Hypothalamus (tissue), 51 donors: ENCODE results near the gene TCTN2.

Experiments used
- DNase-seq, 51 donors: peaks; one replicate each; lab custom pipeline; 2025; lab: John Stamatoyannopoulos, UW

TCTN2 gene

DNA sequence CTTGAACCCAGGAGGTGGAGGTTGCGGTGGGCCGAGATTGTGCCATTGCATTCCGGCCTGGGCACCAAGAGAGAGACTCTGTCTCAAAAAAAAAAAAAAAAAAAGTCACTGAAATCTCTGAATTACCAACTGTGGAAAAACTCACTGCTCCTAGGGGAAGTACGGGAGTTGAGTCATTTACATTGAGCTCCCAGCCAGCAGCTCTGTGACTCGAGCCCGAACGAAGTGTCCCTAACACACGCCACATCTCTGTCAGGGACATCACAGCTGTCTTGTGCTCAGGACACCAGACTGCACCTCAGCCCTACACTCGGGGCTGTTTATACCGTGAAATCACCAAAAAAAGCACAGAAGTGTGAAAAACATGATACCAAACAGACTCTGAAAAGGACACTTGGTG, 62.3 kb downstream of the TCTN2 start:
- DNase-seq, result no peak

DNA sequence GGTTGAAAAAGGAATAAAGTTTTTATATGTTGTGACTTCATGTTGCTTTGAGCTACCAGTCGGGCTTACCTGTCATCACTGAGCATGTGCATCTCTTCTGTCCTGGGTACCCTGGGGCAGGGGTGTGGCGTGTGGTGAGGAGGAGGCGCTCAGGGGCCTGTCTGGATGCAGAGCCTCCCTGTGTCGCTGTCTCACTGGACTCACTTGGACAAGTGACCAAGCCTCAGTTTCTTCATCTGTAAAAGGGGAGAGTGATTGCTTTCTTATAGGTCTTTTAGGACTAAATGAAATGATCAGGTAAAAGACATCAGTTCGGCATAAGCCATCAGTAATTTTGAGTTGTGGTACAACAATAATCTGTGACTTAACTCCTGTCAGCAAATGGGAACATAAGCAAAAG, 63.4 kb downstream of the TCTN2 start:
- no peak for DNase-seq

DNA sequence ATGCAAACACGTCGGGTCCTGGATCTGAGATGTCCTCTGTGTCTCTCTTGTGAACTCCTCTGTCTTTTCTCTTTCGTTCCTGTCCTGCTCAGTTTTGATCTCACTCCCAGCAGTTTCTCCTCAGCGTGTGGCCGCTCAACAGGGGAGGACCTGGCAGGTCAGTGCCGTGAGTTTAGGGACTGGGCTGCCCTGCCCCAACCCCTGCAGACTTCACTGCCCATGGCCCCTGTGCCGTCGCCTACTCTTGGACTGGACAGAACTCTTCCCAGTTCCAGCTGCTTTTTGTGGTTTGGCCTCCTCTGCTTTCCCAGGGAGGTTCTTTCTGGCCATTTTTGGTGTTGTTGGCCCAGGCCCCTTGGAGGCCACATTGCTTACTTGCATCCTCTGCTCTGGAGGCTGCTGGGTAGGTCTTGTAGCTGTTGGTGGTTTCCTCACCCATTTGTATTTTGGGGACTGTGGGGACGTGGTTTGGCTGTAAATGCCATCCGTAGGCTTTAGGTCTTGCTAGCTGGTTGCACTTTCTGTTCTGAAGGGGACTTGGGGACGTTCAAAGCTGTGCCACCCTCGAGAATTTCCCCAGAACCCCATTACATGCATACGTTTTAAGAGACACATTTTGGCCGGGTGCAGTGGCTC, 71.1 kb downstream of the TCTN2 start:
- no peak for DNase-seq

DNA sequence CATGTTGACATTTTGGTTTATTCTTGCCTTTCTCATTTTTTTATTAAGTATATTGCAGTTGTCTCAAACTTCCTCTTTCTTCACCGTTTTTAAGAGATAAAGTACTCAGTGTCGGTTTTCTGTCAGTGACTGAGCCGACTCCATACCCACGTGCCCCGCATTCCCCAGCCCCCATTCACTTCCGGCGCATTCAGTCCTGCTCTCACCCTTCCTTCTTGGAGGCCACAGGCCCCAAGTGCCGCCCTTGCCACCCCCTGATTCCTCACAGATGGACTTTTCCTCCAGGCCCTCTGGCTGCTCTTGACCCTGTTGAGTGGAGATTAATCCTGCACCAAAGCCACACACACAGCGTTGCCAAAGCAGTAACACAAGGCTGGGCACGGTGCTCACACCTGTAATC, 72.1 kb downstream of the TCTN2 start:
- DNase-seq, result no peak

DNA sequence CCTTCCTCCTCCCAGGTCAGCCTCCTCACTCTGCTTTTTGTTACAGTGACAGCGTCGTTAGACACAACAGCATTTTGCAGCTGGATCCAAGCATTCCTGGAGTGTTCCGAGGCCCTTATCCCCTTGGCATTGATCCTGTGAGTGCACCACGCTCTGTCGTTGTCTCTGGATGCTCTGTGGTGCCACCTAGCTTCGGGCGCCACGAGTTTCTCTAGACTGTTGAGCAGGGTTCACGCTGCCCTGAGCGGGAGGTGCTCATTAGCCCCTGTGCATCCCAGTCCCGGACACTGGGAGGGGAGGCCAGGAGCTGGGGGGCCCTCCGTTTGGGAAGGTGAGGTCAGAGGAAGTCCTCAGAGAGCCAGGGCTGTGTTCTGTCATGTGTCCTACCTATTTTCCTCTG, 73.9 kb downstream of the TCTN2 start:
- peak in 1 of 51 donors; percentile 14 for DNase-seq

DNA sequence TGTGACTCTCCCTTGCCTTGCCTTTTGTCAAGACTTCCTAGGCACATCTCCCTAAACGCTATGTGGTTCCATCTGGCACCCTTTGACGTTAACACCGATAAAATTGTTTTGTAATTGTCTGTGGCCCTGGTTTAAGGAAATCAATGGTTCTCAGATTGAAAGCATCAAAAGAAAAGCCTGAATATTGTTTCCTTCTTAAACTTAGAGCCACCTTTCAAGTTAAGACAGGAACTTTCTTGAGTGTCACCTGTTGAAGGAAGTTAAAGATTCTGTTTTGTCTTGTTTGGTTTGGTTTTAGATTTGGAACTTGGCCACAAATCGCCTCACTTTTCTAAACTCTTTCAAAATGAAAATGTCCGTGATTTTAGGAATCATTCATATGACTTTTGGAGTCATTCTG, 76.4 kb downstream of the TCTN2 start:
- no peak for DNase-seq

DNA sequence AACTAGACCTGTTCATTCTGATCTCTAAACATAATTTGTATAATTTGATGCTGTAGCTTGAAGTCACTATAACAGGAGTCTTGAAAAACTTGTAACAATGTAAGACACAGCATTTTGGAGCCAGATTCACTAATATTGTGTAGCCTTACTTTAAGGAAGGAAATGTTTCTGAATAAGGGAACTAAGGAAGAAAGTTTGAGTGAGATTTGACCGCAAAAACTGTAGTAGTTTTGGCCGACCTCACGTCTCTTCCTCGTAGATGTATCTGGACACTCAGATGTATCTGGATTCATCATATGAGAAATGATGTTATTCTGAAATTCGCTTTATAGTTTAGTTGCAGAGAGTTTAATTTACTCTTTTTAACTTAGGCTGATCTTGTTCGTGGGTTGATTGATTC, 77.2 kb downstream of the TCTN2 start:
- DNase-seq, result no peak

DNA sequence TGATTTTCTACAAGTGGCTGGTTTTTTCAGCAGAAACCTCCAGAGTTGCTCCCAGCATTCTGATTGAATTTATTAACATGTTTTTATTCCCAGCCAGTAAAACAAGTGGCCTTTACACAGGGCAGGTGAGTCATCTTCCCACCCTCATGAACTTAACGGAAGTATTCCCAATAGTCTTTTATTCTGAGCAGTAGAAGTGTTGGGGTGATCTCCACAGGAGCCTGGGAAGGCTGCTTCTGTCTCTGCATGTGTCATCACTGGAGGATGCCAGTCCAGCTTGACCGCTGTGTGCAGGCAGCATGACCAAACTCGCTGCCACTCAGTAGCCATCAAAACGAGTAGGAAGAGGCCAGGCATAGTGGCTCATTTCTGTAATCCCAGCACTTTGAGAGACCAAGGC, 77.7 kb downstream of the TCTN2 start:
- DNase-seq, result no peak

DNA sequence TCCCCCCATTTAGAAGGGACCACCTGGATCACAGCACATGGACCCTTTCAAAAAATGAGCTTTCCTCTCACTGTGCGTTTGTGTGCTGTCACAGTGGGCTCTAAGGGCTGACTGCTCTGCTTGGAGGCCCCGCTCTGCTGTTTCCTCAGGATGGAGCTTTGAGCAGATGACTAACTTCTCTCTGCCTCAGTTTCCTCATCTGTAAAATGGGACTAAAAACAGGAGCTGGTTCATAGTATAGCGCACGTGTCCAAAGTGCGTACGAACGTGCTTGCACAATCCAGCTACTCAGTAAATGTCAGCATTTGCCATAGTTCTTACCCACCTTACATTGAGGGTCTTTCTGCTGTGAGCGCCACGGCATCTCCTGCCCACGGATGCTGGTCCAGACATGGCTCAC, 78.4 kb downstream of the TCTN2 start:
- no peak for DNase-seq

DNA sequence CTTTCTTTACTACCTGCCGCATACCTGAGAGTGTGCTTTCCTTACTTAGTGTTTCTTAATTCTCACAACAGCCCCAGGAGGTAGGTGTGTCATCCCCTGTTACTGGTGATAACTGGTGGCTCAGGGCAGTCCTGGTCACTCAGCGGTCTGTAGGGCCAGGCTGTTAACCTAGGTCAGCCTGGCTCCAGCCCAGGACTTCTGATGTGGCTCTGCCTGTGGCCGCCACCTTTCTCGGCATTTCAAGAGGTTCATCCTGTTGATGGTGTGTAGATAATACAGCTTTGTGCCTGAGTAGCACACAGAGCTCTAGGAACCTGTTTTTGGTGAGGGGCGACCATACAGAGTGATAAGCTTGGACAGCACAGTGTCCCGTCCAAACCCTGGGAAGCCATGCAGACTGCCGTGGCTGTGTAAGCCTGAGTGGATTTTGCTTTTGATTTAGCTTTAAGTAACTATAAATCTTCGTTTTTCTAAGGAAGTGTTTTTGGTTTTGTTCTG, 79.3 kb downstream of the TCTN2 start:
- DNase-seq, result no peak

DNA sequence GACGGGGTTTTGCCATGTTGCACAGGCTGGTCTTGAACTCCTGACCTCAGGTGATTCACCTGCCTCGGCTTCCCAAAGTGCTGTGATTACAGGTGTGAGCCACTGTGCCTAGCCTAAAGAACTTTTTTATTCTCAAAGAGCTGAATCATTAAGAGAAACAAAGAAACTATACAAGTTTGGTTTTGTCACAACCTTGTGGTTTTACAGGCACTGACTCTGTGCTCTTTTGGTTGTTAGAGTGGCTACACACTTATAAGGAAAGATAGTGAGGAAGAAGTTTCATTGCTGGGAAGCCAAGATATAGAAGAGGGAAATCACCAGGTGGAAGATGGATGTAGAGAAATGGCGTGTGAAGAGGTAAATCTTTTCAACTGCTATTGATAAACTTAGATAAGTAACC, 81.1 kb downstream of the TCTN2 start:
- no peak for DNase-seq

DNA sequence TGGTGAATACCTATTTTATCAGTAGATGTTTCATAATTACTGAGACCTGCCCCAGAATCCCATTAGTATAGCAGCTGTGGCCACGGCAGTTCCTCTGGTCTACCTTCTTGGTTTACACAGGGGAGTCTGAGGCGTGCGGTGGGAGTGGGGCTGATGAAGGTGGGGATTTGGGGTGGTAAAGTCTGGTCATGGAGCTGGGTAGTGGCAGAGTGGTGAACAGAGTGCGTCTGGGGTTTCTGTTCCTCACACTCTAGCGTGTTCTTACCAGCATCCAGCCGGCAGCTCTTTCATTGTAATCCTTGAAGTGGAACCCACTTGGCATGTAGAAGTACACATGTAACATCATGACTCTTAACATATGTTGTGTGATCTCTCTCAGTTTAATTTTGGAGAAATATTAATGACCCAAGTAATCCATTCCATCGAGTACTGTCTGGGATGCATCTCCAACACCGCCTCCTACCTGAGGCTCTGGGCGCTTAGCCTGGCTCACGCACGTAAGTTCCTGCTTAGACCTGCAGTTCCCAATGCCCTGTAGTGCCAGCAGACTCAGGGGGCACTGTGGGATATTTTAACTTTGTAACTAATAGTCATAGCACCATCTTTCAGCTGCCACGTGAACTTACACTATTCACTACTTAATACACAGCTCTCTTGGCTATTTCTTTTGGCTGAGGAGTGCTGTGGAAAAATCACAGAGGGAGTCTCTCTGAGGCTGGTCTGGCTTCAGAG, 83.3 kb downstream of the TCTN2 start:
- DNase-seq, result no peak

DNA sequence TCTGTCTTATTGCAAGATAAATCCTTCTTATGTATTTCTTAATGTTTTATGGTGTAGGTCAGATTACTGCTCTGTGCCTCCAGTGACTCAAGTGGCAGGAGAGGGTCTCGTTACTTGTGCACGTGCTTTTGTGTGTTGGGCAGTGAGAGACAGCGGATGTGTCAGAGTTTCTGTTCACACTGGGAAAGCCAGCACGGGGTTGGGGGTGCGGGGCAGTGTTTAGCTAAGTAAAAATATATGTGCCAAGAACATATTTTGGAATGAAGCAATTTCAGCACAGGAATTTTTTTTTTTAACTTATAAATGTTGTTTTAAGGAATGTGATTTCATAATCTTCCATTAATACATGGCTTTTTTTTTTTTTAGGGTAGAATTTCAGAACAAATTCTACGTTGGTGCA, 86.6 kb downstream of the TCTN2 start:
- DNase-seq, result no peak
